Mononuclear cell (primary cell): ENCODE results near the gene E2F1. TPM values are rescaled to one million over a fixed set of nuclear protein-coding genes. Genes with fewer than 3 reads are reported as not detected.
A peak's percentile ranks its signal among the peaks of the same experiment; 100 is the strongest.

ENCODE experiments used
- H3K27me3 ChIP-seq: 2 replicates; pipeline ENCODE4 v1.6.0; 2011; ENCODE audit warnings: low read length, control low read depth; ENCODE audit not compliant: insufficient read depth
- H3K4me1 ChIP-seq: 2 replicates; pipeline ENCODE4 v1.5.1; 2011; ENCODE audit warnings: mild to moderate bottlenecking, low read length, control low read depth; ENCODE audit not compliant: insufficient read depth
- H3K4me3 ChIP-seq: 2 replicates; pipeline ENCODE4 v1.5.1; 2011; ENCODE audit warnings: mild to moderate bottlenecking, low read length, moderate library complexity
- H3K9me3 ChIP-seq: 2 replicates; pipeline ENCODE4 v1.5.1; 2011; ENCODE audit warnings: low read depth, mild to moderate bottlenecking, control low read depth, low read length
- total RNA-seq: library from RNA; depleted of rRNA; stranded (reverse); fragments of >200 nt; gene quantifications from one replicate; pipeline ENCODE4 v1.2.3, GENCODE V29; 2012

The E2F1 gene
- total RNA-seq, 1 donor: 2.0 TPM

GRCh38 chr20:33672426-33673113, 13.6 kb downstream of the E2F1 start:
- peaks cover 26% of the 10 kb centered on the region for H3K4me1 ChIP-seq
- no peaks in the 10 kb centered on the region for H3K27me3 ChIP-seq
- H3K9me3 ChIP-seq: no peaks in the 10 kb centered on the region
- no peak overlapping the region for H3K4me3 ChIP-seq

- H3K4me3 ChIP-seq: no peak overlapping the region
- H3K4me1 ChIP-seq: peaks cover 32% of the 10 kb centered on the region
- H3K27me3 ChIP-seq: no peaks in the 10 kb centered on the region
- H3K9me3 ChIP-seq: no peaks in the 10 kb centered on the region
Observed at GRCh38 chr20:33671573-33672288, 14.5 kb downstream of the E2F1 start.

GRCh38 chr20:33670715-33671499, 15.3 kb downstream of the E2F1 start:
- Histone ChIP-seq H3K9me3 (no peaks in the 10 kb centered on the region), H3K4me3 (no peak overlapping the region), H3K27me3 (no peaks in the 10 kb centered on the region), H3K4me1 (peaks cover 40% of the 10 kb centered on the region)

GRCh38 chr20:33669873-33670640, 16.1 kb downstream of the E2F1 start:
- Histone ChIP-seq H3K9me3 (no peaks in the 10 kb centered on the region), H3K27me3 (no peaks in the 10 kb centered on the region), H3K4me3 (no peak overlapping the region), H3K4me1 (peaks cover 42% of the 10 kb centered on the region)

- Histone ChIP-seq H3K4me3 (no peak overlapping the region), H3K9me3 (no peaks in the 10 kb centered on the region), H3K4me1 (peaks cover 43% of the 10 kb centered on the region), H3K27me3 (no peaks in the 10 kb centered on the region)
Observed at GRCh38 chr20:33669224-33669623, 17.0 kb downstream of the E2F1 start.

GRCh38 chr20:33668466-33669155, 17.6 kb downstream of the E2F1 start:
- H3K4me1 ChIP-seq: peaks cover 44% of the 10 kb centered on the region
- no peaks in the 10 kb centered on the region for H3K27me3 ChIP-seq
- no peak overlapping the region for H3K4me3 ChIP-seq
- no peaks in the 10 kb centered on the region for H3K9me3 ChIP-seq

- Histone ChIP-seq H3K9me3 (no peaks in the 10 kb centered on the region), H3K4me1 (peaks cover 42% of the 10 kb centered on the region), H3K4me3 (peak overlapping the region; percentile 35)
Observed at GRCh38 chr20:33667676-33668465, 18.3 kb downstream of the E2F1 start.

GRCh38 chr20:33667245-33667675, 18.9 kb downstream of the E2F1 start:
- Histone ChIP-seq H3K4me1 (peaks cover 47% of the 10 kb centered on the region), H3K4me3 (peak overlapping the region; percentile 35), H3K27me3 (no peaks in the 10 kb centered on the region), H3K9me3 (no peaks in the 10 kb centered on the region)

More at GRCh38 chr20:33667676-33668465, 18.3 kb downstream of the E2F1 start:
- no peaks in the 10 kb centered on the region for H3K27me3 ChIP-seq

- H3K9me3 ChIP-seq: no peaks in the 10 kb centered on the region
- peaks cover 47% of the 10 kb centered on the region for H3K4me1 ChIP-seq
- H3K4me3 ChIP-seq: peak within 1 kb of the TSS; percentile 35
Observed at GRCh38 chr20:33666293-33667244, 19.6 kb downstream of the E2F1 start, which contains the start of gene ACTL10. Gene ACTL10 (plus strand): TSS chr20:33666943. CDS start chr20:33667498, 555 bp downstream.

GRCh38 chr20:33664762-33665144, 21.4 kb downstream of the E2F1 start:
- Histone ChIP-seq H3K27me3 (no peaks in the 10 kb centered on the region), H3K4me3 (no peak overlapping the region), H3K9me3 (no peaks in the 10 kb centered on the region), H3K4me1 (peaks cover 47% of the 10 kb centered on the region)

More at GRCh38 chr20:33666293-33667244, 19.6 kb downstream of the E2F1 start, which contains the start of gene ACTL10:
- no peaks in the 10 kb centered on the region for H3K27me3 ChIP-seq

GRCh38 chr20:33664085-33664761, 22.0 kb downstream of the E2F1 start:
- Histone ChIP-seq H3K4me1 (peaks cover 47% of the 10 kb centered on the region), H3K4me3 (peak overlapping the region; percentile 61), H3K27me3 (no peaks in the 10 kb centered on the region)

More at GRCh38 chr20:33664085-33664761, 22.0 kb downstream of the E2F1 start:
- no peaks in the 10 kb centered on the region for H3K9me3 ChIP-seq
